ENCODE data around the gene LINGO3.

The LINGO3 gene

DNA sequence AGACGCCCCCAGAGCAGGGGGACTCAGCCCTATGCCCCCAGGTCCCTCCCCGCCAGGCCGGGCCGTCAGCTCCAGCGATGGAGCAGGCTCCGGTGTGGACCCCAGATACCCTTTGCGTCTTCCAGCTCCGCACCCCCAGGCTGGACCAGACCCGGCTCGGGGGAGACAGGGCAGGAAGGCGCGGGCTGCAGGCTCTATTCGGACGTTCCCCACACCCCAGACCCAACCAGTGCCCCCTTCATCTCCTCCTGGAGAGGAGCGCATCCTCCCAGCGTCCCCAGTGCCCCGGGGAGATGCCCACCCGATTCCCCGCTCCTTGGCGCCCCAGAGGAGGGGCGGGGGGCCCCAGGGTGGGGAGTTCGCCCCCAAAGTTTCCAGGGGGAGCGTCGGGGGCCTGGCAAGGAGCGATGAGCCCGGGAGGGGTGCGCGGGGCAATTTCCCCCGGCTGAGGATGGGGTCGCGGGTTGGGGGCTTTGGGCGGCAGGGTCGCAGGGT is 389 bp downstream of the LINGO3 start:
- TF ChIP-seq, protein P1, sequence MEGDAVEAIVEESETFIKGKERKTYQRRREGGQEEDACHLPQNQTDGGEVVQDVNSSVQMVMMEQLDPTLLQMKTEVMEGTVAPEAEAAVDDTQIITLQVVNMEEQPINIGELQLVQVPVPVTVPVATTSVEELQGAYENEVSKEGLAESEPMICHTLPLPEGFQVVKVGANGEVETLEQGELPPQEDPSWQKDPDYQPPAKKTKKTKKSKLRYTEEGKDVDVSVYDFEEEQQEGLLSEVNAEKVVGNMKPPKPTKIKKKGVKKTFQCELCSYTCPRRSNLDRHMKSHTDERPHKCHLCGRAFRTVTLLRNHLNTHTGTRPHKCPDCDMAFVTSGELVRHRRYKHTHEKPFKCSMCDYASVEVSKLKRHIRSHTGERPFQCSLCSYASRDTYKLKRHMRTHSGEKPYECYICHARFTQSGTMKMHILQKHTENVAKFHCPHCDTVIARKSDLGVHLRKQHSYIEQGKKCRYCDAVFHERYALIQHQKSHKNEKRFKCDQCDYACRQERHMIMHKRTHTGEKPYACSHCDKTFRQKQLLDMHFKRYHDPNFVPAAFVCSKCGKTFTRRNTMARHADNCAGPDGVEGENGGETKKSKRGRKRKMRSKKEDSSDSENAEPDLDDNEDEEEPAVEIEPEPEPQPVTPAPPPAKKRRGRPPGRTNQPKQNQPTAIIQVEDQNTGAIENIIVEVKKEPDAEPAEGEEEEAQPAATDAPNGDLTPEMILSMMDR (IDR thresholded peaks at IDR 0.05; ENCODE audit: low read depth, low read length, missing control alignments) = no peak
- in situ Hi-C loops (cut with HindIII; ENCODE audit: low pct_ligation_motif_present, low sequenced_read_pairs) = no loop called here
- peaks cover 28% of the 10 kb centered on the region for H3K27me3 ChIP-seq (replicated peaks)
- DNase-seq = no peak
- H3K27ac ChIP-seq = no peak overlapping the region
- H3K36me3 ChIP-seq (replicated peaks) = no peaks in the 10 kb centered on the region
- no peak overlapping the region for H3K4me3 ChIP-seq (ENCODE audit: low read depth, low read length)

DNA sequence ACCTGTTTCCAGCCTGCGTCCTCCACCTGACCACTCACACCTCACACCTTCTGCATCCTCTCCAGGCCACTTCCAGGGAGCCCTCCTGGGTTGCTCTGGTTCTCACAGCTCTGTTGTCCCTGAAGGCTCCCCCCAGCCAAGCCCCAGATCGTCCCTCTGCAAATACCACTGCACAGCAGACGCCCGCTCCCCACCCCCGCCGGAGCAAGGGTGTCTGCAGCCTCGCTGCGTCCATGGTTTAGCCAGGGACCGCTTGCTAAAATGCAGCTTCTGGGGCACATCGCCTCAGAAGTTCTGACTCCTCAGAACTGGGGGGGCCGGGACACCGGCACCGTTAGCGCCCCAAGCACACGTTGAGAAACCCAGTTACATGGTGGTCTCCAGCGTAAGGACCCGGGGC is 983 bp downstream of the LINGO3 start:
- TF ChIP-seq, protein P1 (IDR thresholded peaks at IDR 0.05; ENCODE audit: low read depth, low read length, missing control alignments) = no peak
- DNase-seq = no peak
- Histone ChIP-seq H3K36me3 (replicated peaks) (no peaks in the 10 kb centered on the region), H3K27ac (no peak overlapping the region), H3K4me3 (ENCODE audit: low read depth, low read length) (no peak overlapping the region), H3K27me3 (replicated peaks) (peaks cover 33% of the 10 kb centered on the region)
- in situ Hi-C loops (cut with HindIII; ENCODE audit: low pct_ligation_motif_present, low sequenced_read_pairs) = no loop called here

DNA sequence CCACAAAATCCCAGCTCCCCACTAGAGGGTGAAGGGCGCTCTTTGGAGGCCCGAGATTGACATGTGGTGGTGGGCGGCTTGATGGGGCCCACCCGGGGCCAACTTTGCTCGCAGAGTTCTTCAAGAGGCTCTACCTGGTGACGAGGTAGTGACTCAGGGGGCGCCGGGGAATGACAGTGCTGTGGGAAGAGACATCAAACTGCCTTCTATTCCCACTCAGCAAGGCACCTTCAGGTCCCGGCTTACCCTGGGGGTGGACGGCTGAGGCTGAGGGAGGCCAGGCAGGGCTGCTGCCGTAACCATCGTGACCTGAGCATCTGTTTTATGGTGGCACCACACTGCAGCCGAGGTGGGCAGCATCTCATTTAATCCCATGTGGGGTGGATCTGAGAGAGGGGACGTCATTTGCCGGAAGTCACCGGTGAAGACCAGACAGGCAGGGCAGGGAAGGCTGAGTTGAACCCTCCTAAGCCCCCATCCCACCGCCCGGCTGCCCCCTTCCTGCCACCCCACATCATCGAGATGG is 1.6 kb downstream of the LINGO3 start:
- Histone ChIP-seq H3K36me3 (replicated peaks) (no peaks in the 10 kb centered on the region), H3K27ac (no peak overlapping the region), H3K4me3 (ENCODE audit: low read depth, low read length) (no peak overlapping the region), H3K27me3 (replicated peaks) (peaks cover 33% of the 10 kb centered on the region)
- DNase-seq = no peak
- TF ChIP-seq, protein P1 (IDR thresholded peaks at IDR 0.05; ENCODE audit: low read depth, low read length, missing control alignments) = no peak
- in situ Hi-C loops (cut with HindIII; ENCODE audit: low pct_ligation_motif_present, low sequenced_read_pairs) = no loop called here

DNA sequence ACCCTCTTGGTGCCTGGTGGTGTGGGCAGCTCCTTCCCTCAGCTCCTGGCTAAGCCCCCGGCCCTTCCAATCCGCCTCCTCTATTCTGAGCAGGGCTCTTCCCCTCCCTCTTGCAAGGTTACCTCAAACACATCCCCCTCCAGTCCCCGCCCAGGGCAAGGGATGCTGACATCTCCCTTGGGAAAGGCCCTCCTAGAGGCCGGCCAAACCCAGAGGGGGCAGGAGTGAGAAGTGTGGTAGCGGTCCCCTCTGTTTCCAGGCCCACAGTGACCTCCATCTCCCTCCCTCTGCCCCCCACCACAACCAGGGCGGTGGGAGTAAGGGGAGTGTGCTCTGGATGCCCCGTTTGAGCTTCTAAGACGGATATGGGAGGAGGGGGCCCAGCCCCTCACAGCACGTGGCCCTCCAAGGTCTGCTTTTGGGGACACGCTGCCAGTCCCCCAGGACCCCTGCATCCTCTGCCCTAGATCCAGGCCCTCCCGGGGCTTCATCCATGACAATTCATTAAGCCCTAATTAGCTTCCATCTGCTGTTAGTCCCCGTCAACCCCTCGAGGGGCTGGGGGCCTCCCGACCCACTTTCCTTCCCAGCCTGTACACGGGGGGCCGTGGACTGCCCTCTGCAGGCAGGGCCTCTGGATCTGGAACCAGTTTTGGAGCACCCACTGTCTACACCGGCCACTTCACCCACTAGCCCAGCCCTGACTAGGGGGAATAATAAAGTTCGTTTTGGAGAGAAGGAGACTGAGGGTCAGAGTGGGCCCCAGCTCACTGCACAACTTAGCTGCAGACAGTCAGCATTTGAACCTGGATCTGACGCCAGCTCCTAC is 2.3 kb downstream of the LINGO3 start:
- no peaks in the 10 kb centered on the region for H3K36me3 ChIP-seq (replicated peaks)
- peaks cover 33% of the 10 kb centered on the region for H3K27me3 ChIP-seq (replicated peaks)
- TF ChIP-seq, protein P1 (IDR thresholded peaks at IDR 0.05; ENCODE audit: low read depth, low read length, missing control alignments) = no peak
- H3K4me3 ChIP-seq (ENCODE audit: low read depth, low read length) = no peak overlapping the region
- in situ Hi-C loops (cut with HindIII; ENCODE audit: low pct_ligation_motif_present, low sequenced_read_pairs) = no loop called here
- no peak overlapping the region for H3K27ac ChIP-seq
- no peak for DNase-seq

DNA sequence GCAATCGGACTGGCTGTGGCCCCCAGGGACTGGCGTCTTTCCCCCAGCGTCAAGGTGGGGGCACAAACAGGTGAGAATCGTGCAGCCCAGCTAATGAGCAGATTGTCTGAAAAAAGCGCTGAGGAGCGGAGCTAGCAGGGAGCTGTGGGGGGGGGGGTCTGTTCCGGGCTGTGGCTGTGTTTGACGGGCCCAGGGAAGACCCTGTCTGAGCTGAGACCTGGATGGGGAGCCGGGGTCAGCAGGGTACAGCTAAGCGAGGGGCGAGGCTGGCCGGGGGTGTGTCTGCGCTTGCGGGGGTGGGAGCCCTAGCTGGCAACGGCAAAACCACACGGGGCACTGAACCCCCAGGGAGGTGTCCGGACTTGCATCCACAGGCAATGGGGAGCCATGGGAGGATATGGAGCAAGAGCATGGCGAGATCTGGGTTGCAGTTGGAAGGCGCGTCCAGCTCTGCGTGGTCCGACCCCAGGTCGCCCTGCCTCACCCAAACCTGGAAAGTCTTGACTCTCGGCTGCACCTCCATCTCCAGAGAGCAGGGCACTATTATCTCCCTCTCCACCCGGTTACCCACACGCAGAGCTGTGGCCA is 4.6 kb downstream of the LINGO3 start:
- H3K36me3 ChIP-seq (replicated peaks) = no peaks in the 10 kb centered on the region
- in situ Hi-C loops (cut with HindIII; ENCODE audit: low pct_ligation_motif_present, low sequenced_read_pairs) = no loop called here
- peaks cover 31% of the 10 kb centered on the region for H3K27me3 ChIP-seq (replicated peaks)
- no peak overlapping the region for H3K27ac ChIP-seq
- TF ChIP-seq, protein P1 (IDR thresholded peaks at IDR 0.05; ENCODE audit: low read depth, low read length, missing control alignments) = no peak
- no peak for DNase-seq
- no peak overlapping the region for H3K4me3 ChIP-seq (ENCODE audit: low read depth, low read length)
